SU-DHL-6 (cell line): ENCODE results near the gene CHMP1B.

Experiments
- EZH2phosphoT487 ChIP-seq: fragments of 200-600 bp; sonication (generic), shearing (Covaris generic); conservative IDR thresholded peaks from 2 replicates; pipeline ENCODE4 v1.6.1; 2018; ENCODE audit warnings: mild to moderate bottlenecking, antibody characterized with exemption, low read length, moderate library complexity, mixed read lengths
- TF ChIP-seq, protein P1 (sequence below): fragments of 200-600 bp; sonication (generic); IDR thresholded peaks from one replicate; pipeline ENCODE4 v1.5.1; 2017; ENCODE audit warnings: antibody characterized with exemption, mild to moderate bottlenecking, low read length, moderate library complexity; ENCODE audit not compliant: insufficient read depth, poor library complexity, severe bottlenecking

DNA sequence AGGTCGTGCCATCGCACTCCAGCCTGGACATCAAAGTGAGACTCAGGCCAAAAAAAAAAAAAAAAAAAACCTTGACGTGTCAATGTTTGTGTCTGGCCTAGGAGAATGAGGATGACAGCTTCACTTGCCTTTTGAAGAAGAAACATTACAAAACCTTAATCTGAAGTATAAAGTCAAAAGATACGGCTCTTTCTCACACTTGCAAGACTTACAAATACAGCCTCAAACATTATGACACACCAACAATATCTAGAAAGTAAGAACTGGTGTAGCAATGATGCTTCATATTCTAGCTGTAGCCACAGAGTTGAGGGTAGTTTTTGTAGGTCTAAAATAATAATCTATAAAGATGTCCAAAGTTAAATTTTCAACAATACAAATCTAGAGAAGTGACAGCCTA, 31.4 kb downstream of the CHMP1B start:
- TF ChIP-seq, protein P1, sequence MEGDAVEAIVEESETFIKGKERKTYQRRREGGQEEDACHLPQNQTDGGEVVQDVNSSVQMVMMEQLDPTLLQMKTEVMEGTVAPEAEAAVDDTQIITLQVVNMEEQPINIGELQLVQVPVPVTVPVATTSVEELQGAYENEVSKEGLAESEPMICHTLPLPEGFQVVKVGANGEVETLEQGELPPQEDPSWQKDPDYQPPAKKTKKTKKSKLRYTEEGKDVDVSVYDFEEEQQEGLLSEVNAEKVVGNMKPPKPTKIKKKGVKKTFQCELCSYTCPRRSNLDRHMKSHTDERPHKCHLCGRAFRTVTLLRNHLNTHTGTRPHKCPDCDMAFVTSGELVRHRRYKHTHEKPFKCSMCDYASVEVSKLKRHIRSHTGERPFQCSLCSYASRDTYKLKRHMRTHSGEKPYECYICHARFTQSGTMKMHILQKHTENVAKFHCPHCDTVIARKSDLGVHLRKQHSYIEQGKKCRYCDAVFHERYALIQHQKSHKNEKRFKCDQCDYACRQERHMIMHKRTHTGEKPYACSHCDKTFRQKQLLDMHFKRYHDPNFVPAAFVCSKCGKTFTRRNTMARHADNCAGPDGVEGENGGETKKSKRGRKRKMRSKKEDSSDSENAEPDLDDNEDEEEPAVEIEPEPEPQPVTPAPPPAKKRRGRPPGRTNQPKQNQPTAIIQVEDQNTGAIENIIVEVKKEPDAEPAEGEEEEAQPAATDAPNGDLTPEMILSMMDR, result no peak
- TF ChIP-seq EZH2phosphoT487, result no peak
